ENCODE results near the gene EAPP. TPM values are rescaled to one million over a fixed set of nuclear protein-coding genes. Genes with fewer than 3 reads are reported as not detected.
"Not testable (repeated sequence)": the region's sequence is repeated elsewhere in the genome, so short reads cannot be mapped to it uniquely, and the experiment has no call there.

EAPP gene
- total and polyA plus RNA-seq, 2 of the 4 experiments (the other 2 are of a cell fraction), result 29.9 to 32.3 TPM

- H4K8ac ChIP-seq (ENCODE audit: low read depth in 2 of 2, low read length in 2 of 2); H3K4ac ChIP-seq (ENCODE audit: low read depth, low read length); H3K18ac ChIP-seq (ENCODE audit: low read depth, low read length); H2BK20ac ChIP-seq (ENCODE audit: low read depth, low read length); H4K20me1 ChIP-seq (ENCODE audit: insufficient read depth, low read length); H3K9ac ChIP-seq (ENCODE audit: low read depth, low read length); H2BK5ac ChIP-seq (ENCODE audit: low read depth, low read length, poor library complexity, severe bottlenecking); CTCF ChIA-PET; H3K27ac ChIP-seq (ENCODE audit: insufficient read depth, low read length); H3K9me1 ChIP-seq (ENCODE audit: insufficient read depth, low read length); ATAC-seq (ENCODE audit: low read depth); H2BK120ac ChIP-seq (ENCODE audit: low read depth, low read length); DNase-seq; H4K91ac ChIP-seq (ENCODE audit: insufficient read depth, low read depth, low read length); H3K4me3 ChIP-seq (ENCODE audit: insufficient read depth, low read depth, low read length); H4K5ac ChIP-seq (ENCODE audit: low read depth, low read length); H2BK15ac ChIP-seq (ENCODE audit: low read depth, low read length); H3K56ac ChIP-seq (ENCODE audit: extremely low read depth, insufficient read depth, low read length); H3K27me3 ChIP-seq (ENCODE audit: control insufficient read depth, insufficient read depth, low read length); in situ Hi-C loops (cut with MboI; ENCODE audit: low sequenced_read_pairs); H3K9me3 ChIP-seq (ENCODE audit: control insufficient read depth, insufficient read depth, low read length); BruUV-seq (replicated peaks); dilution Hi-C loops (cut with HindIII; ENCODE audit: low sequenced_read_pairs, unreplicated experiment); H2AK5ac ChIP-seq (ENCODE audit: low read depth, low read length); H2AFZ ChIP-seq (replicated peaks; ENCODE audit: low read length, poor library complexity); H3K36me3 ChIP-seq (ENCODE audit: control insufficient read depth, insufficient read depth, low read length); H3K4me2 ChIP-seq (ENCODE audit: low read depth, low read length); H3K4me1 ChIP-seq (ENCODE audit: control insufficient read depth, insufficient read depth, low read length); H3K79me1 ChIP-seq (ENCODE audit: low read depth in 1 of 2, low read length in 2 of 2); intact Hi-C loops (cut with micrococcal nuclease); POLR2A ChIA-PET (ENCODE audit: unreplicated experiment); H3K14ac ChIP-seq (replicated peaks; ENCODE audit: low read depth, low read length); H2AK9ac ChIP-seq (replicated peaks; ENCODE audit: low read depth, low read length, poor library complexity); H3K23ac ChIP-seq (ENCODE audit: low read depth, low read length): not testable (repeated sequence)
- 93% methylated on average over 3 of the region's 5 CpGs; no CpG with 5 or more reads in 1 of the 2 experiments for WGBS, 2 experiments (ENCODE audit: extremely low coverage in 2 of 2, insufficient read length in 1 of 2)
Observed at GRCh38 chr14:34505124-34505491, 34.4 kb downstream of the EAPP start.

- H3K27ac ChIP-seq (ENCODE audit: insufficient read depth, low read length); H3K9ac ChIP-seq (ENCODE audit: low read depth, low read length); H3K14ac ChIP-seq (replicated peaks; ENCODE audit: low read depth, low read length); H4K91ac ChIP-seq (ENCODE audit: insufficient read depth, low read depth, low read length); H3K36me3 ChIP-seq (ENCODE audit: control insufficient read depth, insufficient read depth, low read length); H4K20me1 ChIP-seq (ENCODE audit: insufficient read depth, low read length); H3K27me3 ChIP-seq (ENCODE audit: control insufficient read depth, insufficient read depth, low read length); H4K5ac ChIP-seq (ENCODE audit: low read depth, low read length); H2BK5ac ChIP-seq (ENCODE audit: low read depth, low read length, poor library complexity, severe bottlenecking); H3K56ac ChIP-seq (ENCODE audit: extremely low read depth, insufficient read depth, low read length); H4K8ac ChIP-seq (ENCODE audit: low read depth in 2 of 2, low read length in 2 of 2); DNase-seq; H2BK20ac ChIP-seq (ENCODE audit: low read depth, low read length); H3K18ac ChIP-seq (ENCODE audit: low read depth, low read length); H3K4me3 ChIP-seq (ENCODE audit: insufficient read depth, low read depth, low read length); H3K9me1 ChIP-seq (ENCODE audit: insufficient read depth, low read length); intact Hi-C loops (cut with micrococcal nuclease); H2AK5ac ChIP-seq (ENCODE audit: low read depth, low read length); BruUV-seq (replicated peaks); ATAC-seq (ENCODE audit: low read depth); H2BK15ac ChIP-seq (ENCODE audit: low read depth, low read length); H3K9me3 ChIP-seq (ENCODE audit: control insufficient read depth, insufficient read depth, low read length); CTCF ChIA-PET; H2BK120ac ChIP-seq (ENCODE audit: low read depth, low read length); H3K4me2 ChIP-seq (ENCODE audit: low read depth, low read length); H3K23ac ChIP-seq (ENCODE audit: low read depth, low read length); H3K4ac ChIP-seq (ENCODE audit: low read depth, low read length); H2AK9ac ChIP-seq (replicated peaks; ENCODE audit: low read depth, low read length, poor library complexity); H3K79me1 ChIP-seq (ENCODE audit: low read depth in 1 of 2, low read length in 2 of 2); H3K4me1 ChIP-seq (ENCODE audit: control insufficient read depth, insufficient read depth, low read length); POLR2A ChIA-PET (ENCODE audit: unreplicated experiment); H2AFZ ChIP-seq (replicated peaks; ENCODE audit: low read length, poor library complexity); in situ Hi-C loops (cut with MboI; ENCODE audit: low sequenced_read_pairs); dilution Hi-C loops (cut with HindIII; ENCODE audit: low sequenced_read_pairs, unreplicated experiment): not testable (repeated sequence)
- 100% methylated on average over 4 of the region's 9 CpGs; no CpG with 5 or more reads in 1 of the 2 experiments for WGBS, 2 experiments (ENCODE audit: extremely low coverage in 2 of 2, insufficient read length in 1 of 2)
Observed at GRCh38 chr14:34504027-34504426, 35.5 kb downstream of the EAPP start.

Measured in IMR-90 (cell line).